ENCODE data around the gene GP5.

The GP5 gene

GRCh38 chr3:194374935-194375334 lies 24.1 kb downstream of the GP5 start:
- no peak for DNase-seq

- no peak for DNase-seq
Observed at GRCh38 chr3:194373899-194374298, 25.2 kb downstream of the GP5 start.

DNA sequence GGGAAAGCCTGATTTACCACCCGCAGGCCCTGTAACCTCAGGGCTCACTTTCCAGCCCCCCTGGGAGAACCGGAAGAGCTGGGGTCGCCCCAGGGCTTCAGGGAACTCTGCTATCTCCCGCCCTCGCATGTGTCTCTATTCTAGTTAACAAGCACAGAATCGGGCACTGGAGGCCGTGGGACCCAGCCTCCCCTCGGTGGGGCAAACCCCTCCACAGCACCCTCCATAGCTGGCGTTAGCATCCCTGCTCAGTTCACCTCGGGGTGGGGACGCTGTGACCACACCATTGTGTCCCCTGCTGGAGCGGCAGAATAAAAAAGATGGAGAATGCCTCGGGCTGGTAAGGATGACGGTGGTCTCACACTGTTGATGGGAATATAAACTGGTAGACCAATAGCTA lies 26.0 kb downstream of the GP5 start:
- no peak for DNase-seq

DNA sequence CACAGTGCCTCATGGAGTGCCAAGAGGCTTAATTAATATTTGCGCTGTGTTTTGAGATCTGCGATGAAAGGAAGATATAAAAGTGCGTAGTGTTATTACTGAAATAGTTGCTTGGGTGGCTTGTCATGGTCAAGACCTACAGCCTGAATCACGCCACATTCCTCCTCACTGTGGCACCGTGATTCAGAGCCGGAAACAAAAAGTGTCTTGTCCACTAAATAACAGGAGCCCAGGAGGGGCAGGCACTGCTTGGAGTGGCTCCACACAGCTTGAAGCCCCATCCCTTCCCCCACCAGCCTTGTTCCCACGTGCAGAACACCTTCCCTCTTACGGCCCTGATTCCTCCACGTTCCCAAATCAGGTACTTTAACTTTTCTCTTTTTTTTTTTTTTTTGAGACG lies 28.3 kb downstream of the GP5 start:
- no peak for DNase-seq

GRCh38 chr3:194369522-194370279 lies 29.4 kb downstream of the GP5 start, which contains the start of gene LRRC15:
Gene LRRC15 (minus strand): TSS chr3:194369743. CDS start chr3:194361043, 8,700 bp downstream.
- DNase-seq = peak; percentile 60

DNA sequence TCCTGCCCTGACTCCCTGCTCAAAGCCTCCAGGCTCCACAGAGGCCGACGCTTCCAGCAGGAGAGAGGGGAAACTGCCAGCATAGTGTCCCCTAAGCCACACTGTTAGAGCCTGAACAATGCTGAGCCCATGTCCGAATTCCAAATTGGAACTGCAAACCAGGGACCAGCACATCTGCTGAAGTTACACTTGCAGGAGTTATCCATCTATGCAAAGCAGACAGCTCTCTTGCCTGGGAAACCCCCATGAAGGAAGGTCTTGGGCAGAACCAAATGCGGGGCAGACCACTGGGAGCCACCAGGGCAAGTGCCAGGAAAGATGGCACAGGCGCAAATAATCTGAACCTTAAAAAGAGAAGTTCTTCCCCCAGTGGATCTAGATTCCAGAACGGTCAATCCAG lies 30.1 kb downstream of the GP5 start:
- DNase-seq = no peak

DNA sequence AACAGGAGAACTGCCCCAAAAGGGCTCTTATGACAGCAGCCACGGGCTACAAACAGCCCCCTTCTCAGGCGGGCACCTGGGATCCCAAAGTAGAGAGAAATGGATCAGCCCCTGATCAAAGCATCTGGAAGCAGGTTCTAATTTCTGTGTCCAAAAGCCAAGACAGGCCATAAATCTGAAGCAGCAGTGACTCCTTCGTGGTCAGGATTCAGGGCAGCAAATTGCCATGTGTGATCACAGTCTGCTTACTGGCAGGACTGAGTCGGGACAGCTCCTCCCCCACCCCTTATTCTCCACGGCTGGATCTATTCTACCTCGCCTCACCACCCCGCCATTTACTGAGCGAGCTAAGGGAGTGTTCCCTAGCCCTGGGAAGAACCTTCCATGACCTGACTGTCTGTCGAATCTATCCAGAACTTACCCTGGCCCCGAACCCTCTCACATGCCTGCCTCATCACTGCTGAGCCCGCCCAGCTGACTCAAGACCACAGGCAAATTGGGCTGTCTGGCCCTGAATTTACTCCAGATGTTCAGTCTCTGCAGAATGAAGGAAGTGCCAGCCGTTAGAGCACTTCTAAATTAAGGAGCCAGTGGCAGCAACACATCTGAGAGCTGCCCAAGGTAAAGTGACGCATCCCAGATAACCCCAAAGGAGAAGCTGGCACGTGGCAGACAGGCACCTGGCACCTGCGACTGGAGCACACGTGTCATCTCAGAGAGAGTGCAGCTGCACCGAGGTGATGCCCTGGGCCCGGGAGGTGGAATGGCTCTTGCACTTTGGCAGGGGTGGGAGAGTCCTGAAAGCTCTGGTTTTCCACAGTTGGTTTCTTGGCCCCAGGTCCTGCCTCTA lies 30.8 kb downstream of the GP5 start:
- no peak for DNase-seq

GRCh38 chr3:194365978-194366490 lies 33.0 kb downstream of the GP5 start:
- no peak for DNase-seq

GRCh38 chr3:194365526-194365925 lies 33.5 kb downstream of the GP5 start:
- DNase-seq = no peak

DNA sequence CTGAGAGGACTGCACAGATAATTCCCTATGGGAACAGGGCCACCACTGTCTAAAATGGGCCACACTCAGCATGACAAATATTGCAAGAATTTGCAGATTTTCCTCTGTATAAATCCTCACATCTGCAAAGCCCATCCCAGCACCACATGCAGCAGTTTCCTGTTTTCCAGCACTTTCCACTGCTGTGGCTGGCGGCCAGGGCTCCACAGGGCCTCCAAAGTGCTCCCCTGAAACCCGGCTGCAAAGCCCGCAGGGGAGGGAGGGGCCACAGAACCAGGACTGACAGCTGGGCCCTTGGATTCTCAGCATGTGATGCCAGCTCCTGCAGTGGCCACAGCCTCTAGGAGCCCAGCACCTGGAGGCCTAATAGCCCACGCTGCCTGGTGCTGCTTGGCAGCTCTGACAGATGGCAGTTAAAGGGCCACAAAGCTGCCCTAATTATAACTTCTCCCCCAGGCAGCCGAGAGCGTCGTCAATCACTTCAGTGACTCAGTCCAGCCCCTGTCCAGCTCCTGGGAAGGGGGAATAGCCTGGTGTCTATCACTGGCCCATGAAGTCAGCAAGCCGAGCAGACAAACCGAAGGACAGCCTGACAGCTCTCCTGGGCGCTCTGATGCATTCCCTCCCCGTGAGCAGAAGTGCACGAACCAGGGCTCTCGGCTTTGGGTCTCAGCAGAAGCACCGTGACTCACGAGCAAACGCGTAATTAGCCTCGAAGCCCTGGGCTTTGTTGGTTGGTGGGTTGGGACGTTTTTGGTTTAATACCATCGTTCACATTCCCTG lies 34.2 kb downstream of the GP5 start:
- DNase-seq = no peak

DNA sequence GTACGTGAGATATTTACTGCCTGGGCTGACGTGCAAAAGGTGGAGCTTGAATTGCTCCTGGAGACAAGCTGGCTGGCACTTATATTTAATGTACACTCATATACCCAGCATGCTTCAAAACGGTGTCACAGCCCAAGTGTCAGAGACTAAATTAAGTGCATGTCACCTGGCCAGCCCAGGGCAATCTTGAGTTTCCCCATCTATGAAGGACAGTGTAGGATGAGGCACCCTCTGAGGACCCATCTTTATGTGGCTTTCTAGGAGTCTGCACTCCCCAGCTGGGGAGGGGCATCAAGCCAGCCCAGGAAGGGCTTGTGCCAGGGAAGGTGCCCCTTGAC lies 34.8 kb downstream of the GP5 start:
- DNase-seq = no peak

DNA sequence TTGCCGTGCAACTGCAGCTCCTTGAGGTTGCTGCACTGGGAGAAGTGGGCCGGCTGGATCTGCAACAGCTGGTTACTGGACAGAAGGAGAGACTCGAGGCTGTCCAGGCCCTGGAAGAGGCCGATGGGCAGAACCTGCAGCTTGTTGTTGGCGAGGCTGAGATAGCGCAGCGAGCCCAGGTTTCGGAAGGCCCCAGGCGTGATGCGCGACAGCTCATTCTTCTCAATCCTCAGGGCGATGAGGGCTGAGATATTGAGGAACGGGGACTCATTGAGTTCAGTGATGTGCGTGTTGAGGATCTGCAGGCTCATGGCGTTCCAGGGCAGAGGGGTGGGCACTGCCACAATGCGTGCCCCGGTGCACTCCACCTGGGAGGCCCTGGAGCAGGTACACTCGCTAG lies 38.5 kb downstream of the GP5 start:
- DNase-seq = no peak

GRCh38 chr3:194357681-194358080 lies 41.4 kb downstream of the GP5 start:
- DNase-seq = no peak

DNA sequence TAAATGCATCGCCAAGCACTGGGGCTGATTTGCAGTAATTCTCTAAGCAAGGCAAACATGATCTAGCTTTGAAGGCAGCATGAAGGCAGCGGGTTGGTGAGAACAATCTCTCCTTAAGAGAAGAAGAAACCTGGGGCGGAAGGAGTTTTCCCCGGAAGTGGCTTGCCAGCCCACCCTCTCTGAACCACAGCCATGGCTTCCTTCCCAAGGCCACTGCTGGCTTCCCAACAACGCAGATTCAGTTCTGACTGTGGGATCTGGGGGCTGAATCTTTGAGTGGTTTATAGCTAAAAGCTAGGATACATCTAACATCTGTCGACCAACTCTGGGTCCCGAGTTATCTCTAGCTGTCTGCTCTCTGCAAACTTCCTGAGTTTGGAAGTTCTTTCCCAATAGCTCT lies 43.7 kb downstream of the GP5 start:
- DNase-seq = no peak

GRCh38 chr3:194354315-194354714 lies 44.8 kb downstream of the GP5 start:
- peak; percentile 24 for DNase-seq

DNA sequence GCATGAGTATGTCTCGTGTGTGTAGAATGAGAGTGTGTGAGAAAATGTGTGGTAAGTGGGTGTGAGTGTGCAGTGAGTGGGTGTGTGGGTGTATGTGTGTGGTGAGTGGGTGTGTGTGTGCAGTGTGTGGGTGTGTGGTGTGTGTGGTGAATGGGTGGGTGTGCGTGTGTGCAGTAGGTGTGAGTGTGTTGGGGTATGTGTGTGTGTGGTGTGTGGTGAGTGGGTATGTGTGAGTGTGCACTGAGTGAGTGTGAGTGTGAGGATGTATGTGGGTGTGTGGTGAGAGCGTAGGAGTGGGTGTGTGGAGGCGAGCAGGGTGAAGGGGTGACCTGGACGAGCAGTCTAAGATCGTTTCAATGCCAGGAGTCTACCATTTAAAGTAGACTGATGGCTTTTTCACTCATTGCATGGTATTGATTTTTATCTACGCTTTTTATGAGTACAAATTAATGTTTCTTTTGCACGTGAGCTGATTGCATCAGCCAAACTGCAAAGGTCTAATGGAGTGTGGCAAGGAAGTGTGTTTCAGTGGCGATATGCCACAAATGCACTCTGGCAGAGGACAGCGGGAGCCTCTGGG lies 46.3 kb downstream of the GP5 start:
- no peak for DNase-seq

DNA sequence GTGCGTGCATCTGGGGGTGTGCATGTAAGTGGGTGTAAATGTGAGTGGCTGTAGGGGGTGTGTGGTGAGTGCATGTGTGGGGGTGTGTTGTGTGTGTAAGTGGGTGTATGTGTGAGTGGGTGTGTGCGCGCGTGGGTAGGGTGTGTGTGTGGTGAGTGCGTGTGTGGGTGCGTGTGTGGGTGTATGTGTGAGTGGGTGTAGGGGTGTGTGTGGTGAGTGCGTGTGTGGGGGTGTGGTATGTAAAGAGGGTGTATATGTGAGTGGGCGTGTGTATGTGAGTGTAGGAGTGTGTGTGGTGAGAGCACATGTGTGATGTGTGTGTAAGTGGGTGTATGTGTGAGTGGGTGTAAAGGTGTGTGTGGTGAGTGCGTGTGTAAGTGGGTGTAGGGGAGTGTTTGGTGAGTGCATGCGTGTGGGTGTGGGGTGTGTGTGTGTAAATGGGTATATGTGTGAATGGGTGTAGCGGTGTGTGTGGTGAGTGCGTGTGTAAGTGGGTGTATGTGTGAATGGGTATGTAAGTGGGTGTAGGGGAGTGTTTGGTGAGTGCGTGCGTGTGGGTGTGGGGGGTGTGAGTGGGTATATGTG lies 47.0 kb downstream of the GP5 start:
- DNase-seq = no peak

DNA sequence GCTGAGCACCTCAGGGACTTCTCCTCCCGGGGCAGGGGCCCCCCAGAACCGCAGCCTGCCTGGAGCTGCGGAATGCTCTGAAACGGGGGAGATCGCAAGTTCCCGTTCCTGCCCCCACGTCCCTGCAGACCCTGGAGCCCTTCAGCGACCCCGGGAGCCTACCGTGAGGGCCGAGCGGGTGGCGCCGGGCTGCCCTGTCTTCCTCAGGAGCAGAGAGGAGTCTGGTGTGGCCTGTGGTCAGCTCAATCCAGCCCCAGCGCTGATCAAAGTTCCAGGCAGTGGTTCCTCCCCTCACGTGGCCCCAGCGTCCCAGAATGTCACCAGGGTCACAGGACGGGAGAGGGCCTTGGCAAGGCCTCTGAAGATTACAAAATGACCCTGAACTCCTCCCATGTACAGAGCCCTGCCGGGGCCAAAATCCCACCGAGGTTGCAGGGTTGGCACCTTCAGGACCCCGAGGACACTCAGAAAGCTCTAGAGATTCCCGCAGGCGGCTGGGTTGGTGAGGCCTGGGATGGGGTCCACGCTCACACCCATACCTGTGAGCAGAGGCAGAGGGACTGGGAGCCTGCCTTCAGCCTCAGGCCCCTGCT lies 47.9 kb downstream of the GP5 start, which contains the start of gene CPN2:
TSS of gene CPN2 (minus strand) at position 249 of the 593 bp plus-strand sequence. CDS start 8,626 bp downstream, outside the sequence.
- no peak for DNase-seq

DNA sequence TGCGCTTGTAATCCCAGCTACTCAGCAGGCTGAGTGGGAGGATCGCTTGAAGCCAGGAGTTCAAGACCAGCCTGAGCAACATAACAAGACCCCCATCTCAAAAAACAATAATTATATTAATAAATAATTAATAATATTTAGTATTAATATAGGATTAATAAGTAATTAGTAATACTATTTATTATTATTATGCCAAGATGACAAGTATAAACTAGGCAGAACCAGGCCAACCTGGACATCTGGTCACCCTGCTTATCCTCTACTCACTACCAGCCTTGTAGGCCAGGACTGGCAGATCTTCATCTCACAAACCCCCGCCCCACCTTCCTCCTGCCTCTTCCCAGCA lies 48.4 kb downstream of the GP5 start:
- DNase-seq = no peak

DNA sequence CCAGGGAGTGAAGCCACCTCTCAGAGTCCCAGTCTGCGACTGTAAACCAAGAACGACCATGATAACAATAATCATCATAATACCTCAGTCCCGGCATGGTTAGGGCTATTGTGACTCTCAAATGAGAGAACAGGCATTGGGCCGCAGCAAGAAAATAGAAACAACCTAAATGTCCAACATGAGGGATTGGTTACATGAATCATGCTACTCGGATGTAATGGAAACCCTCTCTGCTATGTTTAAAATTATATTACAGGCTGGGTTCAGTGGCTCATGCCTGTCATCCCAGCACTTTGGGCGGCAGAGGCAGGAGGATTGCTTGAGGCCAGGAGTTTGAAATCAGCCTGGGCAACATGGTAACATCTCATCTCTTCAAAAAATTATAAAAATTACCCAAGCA lies 50.7 kb downstream of the GP5 start:
- DNase-seq = no peak

- DNase-seq = no peak
Observed at GRCh38 chr3:194346621-194347020, 52.4 kb downstream of the GP5 start.

DNA sequence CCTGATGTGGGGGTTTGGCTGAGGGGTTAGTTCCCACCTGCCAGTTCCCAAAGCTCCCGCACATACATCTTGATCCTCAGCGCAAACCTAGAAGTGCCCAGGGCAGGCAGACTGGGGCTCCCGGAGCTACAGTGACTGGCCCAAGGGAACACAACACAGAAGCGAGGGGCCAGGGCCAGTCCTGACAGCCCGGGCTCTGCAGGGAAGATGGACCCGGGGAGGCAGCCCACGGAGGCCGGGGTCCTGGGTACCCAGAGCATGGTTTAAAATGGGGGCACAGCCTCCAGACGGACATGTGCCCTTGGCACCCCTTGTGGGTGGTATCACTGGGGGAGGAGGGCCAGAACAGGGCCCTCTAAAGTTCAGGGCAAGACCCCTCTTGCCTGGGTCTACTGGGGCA lies 53.0 kb downstream of the GP5 start:
- no peak for DNase-seq

All from DMS53 (cell line).